PFSK-1 (cell line): Measurements from ENCODE around the gene CACUL1.

Source experiments
- FOXP2 ChIP-seq: optimal IDR thresholded peaks from 2 replicates; pipeline ENCODE3; 2011; ENCODE audit warnings: borderline replicate concordance, control low read depth, inconsistent platforms; ENCODE audit not compliant: insufficient read depth; ENCODE audit errors: extremely low read length, extremely low read depth
- POLR2AphosphoS5 ChIP-seq: IDR thresholded peaks from 2 replicates; pipeline ENCODE4 v1.6.1; 2012; ENCODE audit warnings: low read depth, mild to moderate bottlenecking, control low read depth, low read length, moderate library complexity
- REST ChIP-seq, 2 experiments: IDR thresholded peaks; 2 replicates each; pipeline versions ENCODE4 v1.6.1 to v1.8.0; 2011 to 2012; ENCODE audit warnings: low read depth in 2 of 2, low read length in 2 of 2, control low read depth in 1 of 2, inconsistent platforms in 1 of 2, mild to moderate bottlenecking in 1 of 2, moderate library complexity in 1 of 2; ENCODE audit not compliant: insufficient read depth in 1 of 2
- SIN3A ChIP-seq: IDR thresholded peaks from 2 replicates; pipeline ENCODE4 v1.6.1; 2012; ENCODE audit warnings: mild to moderate bottlenecking, low read length, moderate library complexity, borderline replicate concordance; ENCODE audit not compliant: insufficient read depth
- TAF1 ChIP-seq: IDR thresholded peaks from 2 replicates; pipeline ENCODE4 v1.6.1; 2012; ENCODE audit warnings: low read length, control low read depth, borderline replicate concordance; ENCODE audit not compliant: insufficient read depth

CACUL1 gene

GRCh38 chr10:118628397-118628796 lies 126.4 kb downstream of the CACUL1 start:
- no peak for TF ChIP-seq POLR2AphosphoS5
- TF ChIP-seq REST (IDR thresholded peaks at IDR 0.05; ENCODE audit: insufficient read depth in 1 of 2, low read depth in 2 of 2, low read length in 2 of 2), result no peak
- no peak for TF ChIP-seq SIN3A
- no peak for TF ChIP-seq TAF1
- TF ChIP-seq FOXP2, result no peak

DNA sequence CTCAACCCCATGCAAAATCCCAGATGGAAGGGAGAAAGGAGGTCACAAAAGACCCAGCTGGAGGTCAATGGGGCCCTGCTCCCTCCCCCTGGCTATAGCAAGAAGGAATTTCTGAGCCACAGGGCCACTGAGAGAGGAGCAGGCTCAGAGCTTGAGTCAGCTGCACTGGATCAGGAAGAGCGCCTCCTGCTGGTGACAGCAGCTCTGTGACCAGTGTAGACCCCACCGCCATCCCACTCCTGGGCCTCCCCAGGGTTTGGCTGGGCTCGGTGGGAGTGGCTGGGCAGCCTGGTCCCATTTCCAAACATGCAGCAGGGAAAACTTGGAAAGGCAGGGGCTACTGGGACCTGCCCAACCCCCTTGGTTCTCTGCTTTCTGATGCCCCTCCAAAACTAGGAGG lies 127.8 kb downstream of the CACUL1 start:
- TF ChIP-seq POLR2AphosphoS5, result no peak
- no peak for TF ChIP-seq TAF1
- TF ChIP-seq REST (IDR thresholded peaks at IDR 0.05; ENCODE audit: insufficient read depth in 1 of 2, low read depth in 2 of 2, low read length in 2 of 2), result no peak
- TF ChIP-seq FOXP2, result no peak
- no peak for TF ChIP-seq SIN3A
